H1 (cell line): Measurements from ENCODE around the gene ETV5. TPM values are rescaled to one million over a fixed set of nuclear protein-coding genes. Genes with fewer than 3 reads are reported as not detected.

Experiments used
- CTCF ChIA-PET: fragments of 300-600 bp; sonication (Branson Sonifier 250); formaldehyde crosslinking; loops from one replicate; lab custom pipeline; 2021; ENCODE audit not compliant: partially characterized antibody; lab: Charles Lee
- POLR2A ChIA-PET: fragments of 300-600 bp; sonication (Branson Sonifier 250); formaldehyde crosslinking; loops from one replicate; lab custom pipeline; 2021; ENCODE audit warnings: inconsistent platforms; ENCODE audit not compliant: partially characterized antibody; lab: Charles Lee
- DNase-seq, 2 experiments: peaks; one replicate each; pipeline versions ENCODE4 v3.0.0 to v3.0.0-alpha.2; 2010 to 2022; ENCODE audit warnings: low spot score in 2 of 2, low read depth in 1 of 2, mixed read lengths in 1 of 2
- FAIRE-seq: peaks from 2 replicates; lab custom pipeline; 2011; peaks lifted over from hg19 to GRCh38; lab: Jason Lieb, UNC
- H2AFZ ChIP-seq: 2 replicates; pipeline ENCODE4 v1.8.1; 2012; ENCODE audit warnings: low read length, inconsistent platforms
- H2AK5ac ChIP-seq: 2 replicates; pipeline ENCODE4 v1.6.1; 2013; ENCODE audit warnings: low read depth, low read length
- H2BK120ac ChIP-seq: replicated peaks from 2 replicates; pipeline ENCODE3; 2013; ENCODE audit warnings: low read depth, low read length, inconsistent platforms
- H2BK12ac ChIP-seq: 2 replicates; pipeline ENCODE4 v1.6.1; 2013; ENCODE audit warnings: low read depth, low read length
- H2BK15ac ChIP-seq: 2 replicates; pipeline ENCODE4 v1.6.1; 2013; ENCODE audit warnings: low read length
- H2BK20ac ChIP-seq: 2 replicates; pipeline ENCODE4 v1.6.1; 2013; ENCODE audit warnings: low read length
- H2BK5ac ChIP-seq: 2 replicates; pipeline ENCODE4 v1.6.1; 2013; ENCODE audit warnings: low read depth, low read length
- H3K14ac ChIP-seq: 2 replicates; pipeline ENCODE4 v1.6.1; 2013; ENCODE audit warnings: inconsistent platforms; ENCODE audit not compliant: insufficient read length
- H3K18ac ChIP-seq: 2 replicates; pipeline ENCODE4 v1.6.1; 2013; ENCODE audit warnings: low read length; ENCODE audit errors: extremely low read depth
- H3K23ac ChIP-seq: 2 replicates; pipeline ENCODE4 v1.6.1; 2013; ENCODE audit warnings: inconsistent platforms; ENCODE audit not compliant: insufficient read length
- H3K23me2 ChIP-seq: 2 replicates; pipeline ENCODE4 v1.6.1; 2013; ENCODE audit warnings: low read depth, low read length
- H3K27ac ChIP-seq: 2 replicates; pipeline ENCODE4 v1.6.1; 2011; ENCODE audit warnings: low read depth, low read length, inconsistent platforms
- H3K27me3 ChIP-seq, 4 experiments: replicated peaks in 1 of 4; 1 replicate in 1 of 4; 2 replicates in 3 of 4; pipeline versions ENCODE4 v1.6.1 to v1.8.1; 2011 to 2013; ENCODE audit warnings: low read length in 3 of 4, mild to moderate bottlenecking in 3 of 4, inconsistent platforms in 2 of 4, mixed read lengths in 2 of 4, moderate library complexity in 1 of 4; ENCODE audit not compliant: control insufficient read depth in 3 of 4, insufficient read depth in 3 of 4; ENCODE audit errors: extremely low read depth in 1 of 4
- H3K36me3 ChIP-seq, 4 experiments: 2 replicates each; pipeline versions ENCODE4 v1.6.1 to v1.8.1; 2011 to 2013; ENCODE audit warnings: mild to moderate bottlenecking in 4 of 4, low read length in 3 of 4, moderate library complexity in 2 of 4, control low read depth in 1 of 4, inconsistent platforms in 1 of 4; ENCODE audit not compliant: insufficient read depth in 4 of 4, control insufficient read depth in 2 of 4
- H3K4ac ChIP-seq: replicated peaks from 2 replicates; pipeline ENCODE3; 2013; ENCODE audit warnings: low read length, low read depth, mixed read lengths, inconsistent platforms; ENCODE audit not compliant: insufficient read length
- H3K4me1 ChIP-seq, 4 experiments: replicated peaks in 1 of 4; 1 replicate in 1 of 4; 2 replicates in 3 of 4; pipeline versions ENCODE4 v1.6.1 to v1.8.1; 2011 to 2013; ENCODE audit warnings: low read length in 3 of 4, inconsistent platforms in 2 of 4, mixed read lengths in 1 of 4; ENCODE audit not compliant: insufficient read depth in 4 of 4, control insufficient read depth in 3 of 4
- H3K4me2 ChIP-seq, 2 experiments: 2 replicates each; pipeline versions ENCODE4 v1.6.1 to v1.8.1; 2011 to 2013; ENCODE audit warnings: low read depth in 2 of 2, low read length in 2 of 2, control low read depth in 1 of 2, inconsistent platforms in 1 of 2, mild to moderate bottlenecking in 1 of 2; ENCODE audit not compliant: insufficient read depth in 1 of 2
- H3K4me3 ChIP-seq, 4 experiments: fragments of 200-600, 300-600 bp in 1 of 4; sonication (generic), shearing (Covaris generic), sonication (Bioruptor Twin) in 1 of 4; 2 replicates each; pipeline versions ENCODE4 v1.5.1 to v1.8.1; 2011 to 2016; ENCODE audit warnings: low read length in 4 of 4, low read depth in 3 of 4, control low read depth in 2 of 4, inconsistent platforms in 2 of 4, mild to moderate bottlenecking in 2 of 4, mixed read lengths in 1 of 4, moderate library complexity in 1 of 4; ENCODE audit not compliant: insufficient read depth in 2 of 4; ENCODE audit errors: extremely low read depth in 1 of 4
- H3K56ac ChIP-seq: replicated peaks from 2 replicates; pipeline ENCODE3; 2013; ENCODE audit warnings: low read depth, mild to moderate bottlenecking, mixed read lengths, low read length, inconsistent platforms; ENCODE audit not compliant: insufficient read length
- H3K79me1 ChIP-seq: 2 replicates; pipeline ENCODE4 v1.6.1; 2013; ENCODE audit warnings: low read depth, low read length, control low read depth
- H3K79me2 ChIP-seq, 2 experiments: 2 replicates each; pipeline versions ENCODE4 v1.6.1 to v1.8.1; 2012 to 2013; ENCODE audit warnings: low read length in 2 of 2, mild to moderate bottlenecking in 2 of 2, inconsistent platforms in 1 of 2; ENCODE audit not compliant: insufficient read depth in 2 of 2, control insufficient read depth in 1 of 2
- H3K9ac ChIP-seq, 4 experiments: replicated peaks in 1 of 4; 1 replicate in 1 of 4; 2 replicates in 3 of 4; pipeline versions ENCODE4 v1.6.1 to v1.8.1; 2011 to 2013; ENCODE audit warnings: low read depth in 3 of 4, low read length in 3 of 4, control low read depth in 2 of 4, mild to moderate bottlenecking in 2 of 4, moderate library complexity in 2 of 4, inconsistent platforms in 1 of 4; ENCODE audit errors: extremely low read depth in 1 of 4
- H3K9me3 ChIP-seq, 2 experiments: 2 replicates each; pipeline versions ENCODE4 v1.6.1 to v1.8.1; 2012 to 2013; ENCODE audit warnings: mild to moderate bottlenecking in 2 of 2, moderate library complexity in 2 of 2, control low read depth in 1 of 2, inconsistent platforms in 1 of 2, low read depth in 1 of 2, low read length in 1 of 2, mixed read lengths in 1 of 2; ENCODE audit not compliant: insufficient read depth in 2 of 2
- H4K20me1 ChIP-seq, 2 experiments: replicated peaks in 1 of 2; 2 replicates each; pipeline versions ENCODE3 to v1.8.1; 2011 to 2013; ENCODE audit warnings: inconsistent platforms in 2 of 2, low read length in 2 of 2, mild to moderate bottlenecking in 1 of 2; ENCODE audit not compliant: insufficient read depth in 2 of 2, control insufficient read depth in 1 of 2
- H4K5ac ChIP-seq: 2 replicates; pipeline ENCODE4 v1.6.1; 2013; ENCODE audit warnings: low read length, low read depth, mixed read lengths, inconsistent platforms; ENCODE audit not compliant: insufficient read length
- H4K8ac ChIP-seq: 2 replicates; pipeline ENCODE4 v1.8.0; 2013; ENCODE audit warnings: mild to moderate bottlenecking, moderate library complexity, low read length, inconsistent platforms; ENCODE audit not compliant: insufficient read depth; ENCODE audit errors: extremely low read depth
- H4K91ac ChIP-seq: replicated peaks from 2 replicates; pipeline ENCODE3; 2013; ENCODE audit warnings: low read length, mixed read lengths, inconsistent platforms; ENCODE audit not compliant: insufficient read length
- CEBPB ChIP-seq: IDR thresholded peaks from 2 replicates; pipeline ENCODE4 v1.6.1; 2012; ENCODE audit warnings: low read depth, low read length
- GABPA ChIP-seq: IDR thresholded peaks from 2 replicates; pipeline ENCODE4 v1.6.1; 2011; ENCODE audit warnings: mild to moderate bottlenecking, low read length, moderate library complexity, borderline replicate concordance; ENCODE audit not compliant: insufficient read depth
- TEAD4 ChIP-seq: IDR thresholded peaks from 2 replicates; pipeline ENCODE4 v1.6.1; 2012; ENCODE audit warnings: low read depth, low read length, inconsistent platforms, mixed read lengths
- WGBS, 2 experiments: shearing (Covaris generic) in 1 of 2; methylation state at CpG; one replicate each; pipeline versions ENCODE4 v1.1.6 to v1.1.7; 2013 to 2015; ENCODE audit warnings: low lambda C conversion rate in 2 of 2, mixed read lengths in 2 of 2, inconsistent platforms in 1 of 2, low coverage in 1 of 2, missing lambda C conversion rate in 1 of 2; ENCODE audit not compliant: insufficient replicate concordance in 2 of 2, insufficient coverage in 1 of 2, insufficient read length in 1 of 2; ENCODE audit errors: extremely low coverage in 1 of 2, missing lambda C conversion rate in 1 of 2; 5-methylcytosine and 5-hydroxymethylcytosine counted together
- polyA plus RNA-seq, 7 experiments: library from polyadenylated mRNA; depleted of rRNA in 3 of 7; stranded (reverse) in 5 of 7; unstranded in 2 of 7; fragments of >200 nt in 5 of 7; fragments of 200-250 nt in 2 of 7; gene quantifications; 1 replicate in 5 of 7; 2 replicates in 1 of 7; 4 replicates in 1 of 7; pipeline versions ENCODE4 v1.2.1 to v1.2.3, GENCODE V29; 2011 to 2013; ENCODE audit warnings: missing spikeins in 2 of 7, mixed read lengths in 2 of 7
- total RNA-seq: library from RNA; stranded (reverse); fragmentation: NEBNext Ultra II Directional; extraction: Animal tissue kit (Norgen Biotek cat#: 25700); gene quantifications from 2 replicates; pipeline ENCODE4 v1.2.1, GENCODE V29; 2021

ETV5 gene
- total and polyA plus RNA-seq, 2 of the 8 experiments (the other 6 are each of a cell fraction or from before 2014, with no cell fraction given): 13.1 to 36.9 TPM

- no peak overlapping the region for H3K23ac ChIP-seq
- H3K79me1 ChIP-seq: no peaks in the 10 kb centered on the region
- H3K27ac ChIP-seq: no peak overlapping the region
- H2BK120ac ChIP-seq: no peak overlapping the region
- H3K79me2 ChIP-seq: no peaks in the 10 kb centered on the region
- no peak overlapping the region for H4K8ac ChIP-seq
- no peaks in the 10 kb centered on the region for H4K20me1 ChIP-seq
- H4K5ac ChIP-seq: no peak overlapping the region
- TF ChIP-seq TEAD4 (no peak), GABPA (no peak), CEBPB (0 out of 2 replicates have a peak, but pooled peaks have one; percentile 30)
- TF ChIP-seq, all 59 proteins: peak for 1
- Histone ChIP-seq H3K14ac (no peak overlapping the region), H2AFZ (no peak overlapping the region), H3K4me2 (no peak overlapping the region), H2BK12ac (no peak overlapping the region), H3K4me3 (no peak overlapping the region), H3K27me3 (no peaks in the 10 kb centered on the region), H3K4me1 (no peaks in the 10 kb centered on the region), H2AK5ac (no peak overlapping the region), H3K4ac (no peak overlapping the region), H3K9ac (no peak overlapping the region), H2BK20ac (no peak overlapping the region), H3K23me2 (no peaks in the 10 kb centered on the region), H2BK5ac (no peak overlapping the region), H2BK15ac (no peak overlapping the region), H3K9me3 (0 out of 4 replicates have a peak, but pooled peaks cover 0 to 3% of the 10 kb centered on the region in 2 experiments), H3K18ac (no peak overlapping the region), H3K36me3 (no peaks in the 10 kb centered on the region), H3K56ac (no peak overlapping the region), H4K91ac (no peak overlapping the region)
- ChIA-PET POLR2A (interaction anchor here (1.6 kb wide), 1 partner anchor 101 kb away, joined by 3 read pairs; the partner anchor contains the start of gene TRA2B), CTCF (interaction anchor here (0.9 to 1.3 kb wide), 4 partner anchors 14 to 465 kb away, joined by 3 read pairs; no protein-coding TSS in a partner anchor)
- DNase-seq (no peak), FAIRE-seq (no peak)
- 82% methylated on average over 4 of the region's 4 CpGs; no CpG with 5 or more reads in 1 of the 2 experiments for WGBS, 2 experiments
Measured at GRCh38 chr3:186038360-186038759, 70.5 kb downstream of the ETV5 start.
